GM10248 (cell line): Measurements from ENCODE around the gene PAX3.

ENCODE experiments used
- CTCF ChIA-PET: fragments of 300-600 bp; sonication (Branson Sonifier 250); formaldehyde crosslinking; extraction: SDS; loops from one replicate; lab custom pipeline; 2021; ENCODE audit warnings: antibody characterized with exemption; lab: Yijun Ruan, JAX
- POLR2A ChIA-PET: fragments of 350-650 bp; sonication (Branson Sonifier 250); formaldehyde crosslinking; extraction: SDS; loops from one replicate; lab custom pipeline; 2020; ENCODE audit warnings: antibody characterized with exemption; lab: Yijun Ruan, JAX
- DNase-seq: peaks from one replicate; pipeline ENCODE4 v3.0.0; 2012; ENCODE audit errors: extremely low spot score
- CTCF ChIP-seq: IDR thresholded peaks from 2 replicates; pipeline ENCODE4 v1.5.1; 2012; ENCODE audit warnings: mild to moderate bottlenecking, low read depth; ENCODE audit errors: extremely low read depth, missing control alignments, control extremely low read depth

PAX3 gene

DNA sequence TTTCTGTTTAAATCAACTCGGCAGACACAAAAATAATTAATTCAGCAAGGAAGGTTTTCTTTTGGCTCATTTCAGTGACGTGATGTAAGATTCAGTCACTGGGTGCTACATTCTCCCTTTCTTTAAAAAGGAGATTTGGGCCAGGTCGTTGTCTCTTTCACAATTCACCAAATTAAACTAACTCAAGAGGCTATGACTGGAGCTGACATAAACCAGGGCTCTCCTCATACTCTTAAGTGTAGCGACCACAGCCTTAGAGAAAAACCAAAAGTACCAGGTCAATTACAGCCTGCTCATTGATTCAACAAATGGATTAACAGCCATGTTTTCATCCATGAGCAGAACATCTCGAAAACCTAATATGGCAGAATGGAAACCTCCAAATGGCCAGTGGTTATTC, 85.7 kb downstream of the PAX3 start:
- ChIA-PET POLR2A (no interaction called here), CTCF (interaction anchor here (0.7 kb wide), 1 partner anchor 28 kb away, joined by 3 read pairs; no protein-coding TSS in a partner anchor)
- no peak for DNase-seq
- no peak for TF ChIP-seq CTCF

GRCh38 chr2:222212571-222212970, 86.2 kb downstream of the PAX3 start:
- TF ChIP-seq CTCF = no peak
- POLR2A ChIA-PET = no interaction called here
- DNase-seq = no peak
- CTCF ChIA-PET = interaction anchor here (0.7 kb wide), 1 partner anchor 28 kb away, joined by 3 read pairs; no protein-coding TSS in a partner anchor

GRCh38 chr2:222208010-222208690, 90.6 kb downstream of the PAX3 start:
- CTCF ChIA-PET = interaction anchor here (1.4 to 1.8 kb wide), 2 partner anchors 11 to 93 kb away, joined by 3 to 6 read pairs; no protein-coding TSS in a partner anchor

GRCh38 chr2:222205136-222205535, 93.7 kb downstream of the PAX3 start:
- ChIA-PET CTCF (interaction anchor here (1.0 kb wide), 1 partner anchor 50 kb away, joined by 3 read pairs; no protein-coding TSS in a partner anchor), POLR2A (no interaction called here)
- no peak for TF ChIP-seq CTCF
- DNase-seq = no peak

More at GRCh38 chr2:222208010-222208690, 90.6 kb downstream of the PAX3 start:
- no peak for TF ChIP-seq CTCF
- POLR2A ChIA-PET = no interaction called here
- no peak for DNase-seq

- POLR2A ChIA-PET = no interaction called here
- DNase-seq = no peak
- CTCF ChIA-PET = no interaction called here
- TF ChIP-seq CTCF = no peak
These were observed 95.8 kb downstream of the PAX3 start for GRCh38 chr2:222203041-222203440.

DNA sequence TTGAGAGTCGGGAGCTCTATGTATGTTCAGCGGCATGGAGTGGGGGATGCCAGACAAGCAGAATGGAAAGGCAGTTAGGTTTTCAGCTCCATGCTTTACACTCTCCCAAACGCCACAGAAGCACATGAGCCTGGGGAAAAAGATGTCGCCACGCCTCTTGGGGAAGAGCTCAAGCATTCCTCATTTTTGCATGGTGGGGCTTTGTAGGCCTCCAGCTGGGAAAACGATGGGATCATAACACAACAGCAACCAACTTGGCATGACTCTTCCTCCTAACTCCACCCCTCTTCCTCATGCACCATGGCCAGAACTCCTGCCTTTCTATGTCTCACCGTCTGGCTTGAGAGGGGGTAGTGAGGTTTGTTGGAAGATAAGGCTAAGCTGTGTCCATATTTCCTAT, 102.6 kb downstream of the PAX3 start:
- ChIA-PET CTCF (no interaction called here), POLR2A (no interaction called here)
- no peak for DNase-seq
- no peak for TF ChIP-seq CTCF
